ENCODE measurements around the gene ARHGAP10. TPM values are rescaled to one million over a fixed set of nuclear protein-coding genes. Genes with fewer than 3 reads are reported as not detected.

The ARHGAP10 gene
- total RNA-seq, 1 donor from 2014 or later = 30.5 TPM

GRCh38 chr4:147975325-147975724 is 243.4 kb downstream of the ARHGAP10 start:
- Mint-ChIP-seq H3K36me3 (peaks cover 48% of the 10 kb centered on the region), H3K27ac (no peak overlapping the region), H3K9me3 (peaks cover 28% of the 10 kb centered on the region), H3K27me3 (ENCODE audit: low read depth) (no peaks in the 10 kb centered on the region), H3K4me1 (peaks cover 16% of the 10 kb centered on the region), H3K4me3 (no peak overlapping the region)
- no peak for TF ChIP-seq CTCF (IDR thresholded peaks at IDR 0.05; ENCODE audit: unreplicated experiment)
- no peak for DNase-seq (ENCODE audit: low spot score in 2 of 2, unreplicated experiment in 2 of 2)

DNA sequence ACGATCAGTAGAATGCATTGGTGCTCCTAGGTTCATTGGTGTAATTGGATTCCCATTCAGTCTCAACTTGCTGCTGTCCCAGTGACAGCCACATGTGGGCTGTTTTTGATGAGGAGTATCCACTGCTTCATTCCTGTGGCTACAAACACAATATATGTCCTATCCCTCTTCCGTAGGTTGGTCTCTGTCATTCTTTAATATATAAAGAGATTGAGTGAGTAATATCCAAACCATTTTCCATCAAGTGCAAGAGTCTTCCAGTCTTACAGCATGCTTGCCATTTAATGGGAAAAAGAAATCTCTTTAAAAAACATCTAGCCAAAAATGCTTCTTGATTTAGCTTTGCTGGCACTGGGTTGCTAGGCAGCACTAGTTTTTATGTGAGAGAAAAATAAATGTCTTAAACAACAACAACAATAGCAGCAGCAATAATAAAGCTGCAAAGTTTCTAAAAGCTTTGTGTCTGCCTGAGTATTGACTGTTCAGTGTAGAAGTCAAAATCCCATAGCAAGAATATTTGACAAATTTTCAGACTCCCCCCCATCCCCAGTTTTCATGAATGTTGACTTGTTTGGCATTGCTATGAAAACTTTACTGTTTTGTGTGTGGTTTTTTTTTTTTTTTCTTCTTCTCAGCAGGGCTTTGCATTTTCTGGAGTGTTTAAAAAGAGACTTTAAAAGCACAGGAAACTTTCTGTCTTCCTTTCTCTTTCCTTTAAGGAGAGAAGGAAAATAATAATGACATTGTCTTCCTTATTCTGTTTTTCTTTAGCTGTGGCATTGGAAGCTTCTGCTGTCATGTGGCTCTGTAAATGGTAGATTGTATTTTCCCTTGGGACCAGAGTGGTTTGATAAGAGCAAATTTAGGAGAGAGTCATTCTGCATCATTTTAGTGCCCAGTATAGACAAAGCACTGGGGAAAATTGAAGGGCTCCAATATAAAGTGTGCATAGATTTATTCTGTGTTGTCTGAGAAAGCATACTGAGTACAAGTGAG is 244.3 kb downstream of the ARHGAP10 start:
- Mint-ChIP-seq H3K9me3 (peaks cover 28% of the 10 kb centered on the region), H3K27me3 (ENCODE audit: low read depth) (no peaks in the 10 kb centered on the region), H3K27ac (peak overlapping the region; percentile 31), H3K36me3 (peaks cover 49% of the 10 kb centered on the region), H3K4me3 (no peak overlapping the region), H3K4me1 (peaks cover 10% of the 10 kb centered on the region)
- no peak for DNase-seq (ENCODE audit: low spot score in 2 of 2, unreplicated experiment in 2 of 2)
- no peak for TF ChIP-seq CTCF (IDR thresholded peaks at IDR 0.05; ENCODE audit: unreplicated experiment)

DNA sequence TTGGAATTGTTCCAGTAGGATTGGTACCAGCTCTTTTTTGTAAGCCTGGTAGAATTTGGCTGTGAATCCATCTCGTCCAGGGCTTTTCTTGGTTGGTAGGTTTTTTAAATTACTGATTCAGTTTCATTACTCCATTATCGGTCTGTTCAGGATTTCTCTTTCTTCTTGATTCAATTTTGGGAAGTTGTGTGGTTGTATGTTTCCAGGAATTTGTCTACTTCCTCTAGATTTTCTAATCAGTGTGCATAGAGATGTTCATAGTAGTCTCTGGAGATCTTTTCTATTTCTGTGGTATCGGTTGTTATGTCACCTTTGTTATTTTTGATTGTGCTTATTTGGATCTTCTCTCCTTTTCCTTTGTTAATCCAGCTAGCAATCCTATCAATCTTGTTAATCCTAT is 248.7 kb downstream of the ARHGAP10 start:
- Mint-ChIP-seq H3K9me3 (peaks cover 22% of the 10 kb centered on the region), H3K27me3 (ENCODE audit: low read depth) (no peaks in the 10 kb centered on the region), H3K4me1 (no peaks in the 10 kb centered on the region), H3K4me3 (no peak overlapping the region), H3K36me3 (peaks cover 39% of the 10 kb centered on the region), H3K27ac (no peak overlapping the region)
- TF ChIP-seq CTCF (IDR thresholded peaks at IDR 0.05; ENCODE audit: unreplicated experiment) = no peak
- no peak for DNase-seq (ENCODE audit: low spot score in 2 of 2, unreplicated experiment in 2 of 2)

DNA sequence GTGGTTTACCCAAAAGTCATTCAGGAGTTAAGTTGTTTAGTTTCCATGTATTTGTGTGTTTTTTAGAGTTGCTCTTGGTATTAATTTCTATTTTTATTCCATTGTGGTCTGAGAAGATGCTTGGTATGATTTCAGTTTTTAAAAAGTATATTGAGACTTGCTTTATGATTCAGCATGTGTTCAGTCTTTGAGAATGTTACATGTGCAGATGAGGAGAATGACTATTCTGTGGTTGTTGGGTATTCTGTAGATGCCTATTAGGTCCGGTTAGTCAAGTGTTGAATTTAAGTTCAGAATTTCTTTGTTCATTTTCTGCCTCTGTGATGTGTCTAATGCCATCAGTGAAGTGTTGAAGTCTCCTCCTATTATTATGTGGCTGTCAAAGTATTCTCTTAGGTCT is 249.4 kb downstream of the ARHGAP10 start:
- Mint-ChIP-seq H3K9me3 (peaks cover 22% of the 10 kb centered on the region), H3K27ac (no peak overlapping the region), H3K27me3 (ENCODE audit: low read depth) (no peaks in the 10 kb centered on the region), H3K4me1 (no peaks in the 10 kb centered on the region), H3K36me3 (peaks cover 39% of the 10 kb centered on the region), H3K4me3 (no peak overlapping the region)
- no peak for DNase-seq (ENCODE audit: low spot score in 2 of 2, unreplicated experiment in 2 of 2)
- TF ChIP-seq CTCF (IDR thresholded peaks at IDR 0.05; ENCODE audit: unreplicated experiment) = no peak

DNA sequence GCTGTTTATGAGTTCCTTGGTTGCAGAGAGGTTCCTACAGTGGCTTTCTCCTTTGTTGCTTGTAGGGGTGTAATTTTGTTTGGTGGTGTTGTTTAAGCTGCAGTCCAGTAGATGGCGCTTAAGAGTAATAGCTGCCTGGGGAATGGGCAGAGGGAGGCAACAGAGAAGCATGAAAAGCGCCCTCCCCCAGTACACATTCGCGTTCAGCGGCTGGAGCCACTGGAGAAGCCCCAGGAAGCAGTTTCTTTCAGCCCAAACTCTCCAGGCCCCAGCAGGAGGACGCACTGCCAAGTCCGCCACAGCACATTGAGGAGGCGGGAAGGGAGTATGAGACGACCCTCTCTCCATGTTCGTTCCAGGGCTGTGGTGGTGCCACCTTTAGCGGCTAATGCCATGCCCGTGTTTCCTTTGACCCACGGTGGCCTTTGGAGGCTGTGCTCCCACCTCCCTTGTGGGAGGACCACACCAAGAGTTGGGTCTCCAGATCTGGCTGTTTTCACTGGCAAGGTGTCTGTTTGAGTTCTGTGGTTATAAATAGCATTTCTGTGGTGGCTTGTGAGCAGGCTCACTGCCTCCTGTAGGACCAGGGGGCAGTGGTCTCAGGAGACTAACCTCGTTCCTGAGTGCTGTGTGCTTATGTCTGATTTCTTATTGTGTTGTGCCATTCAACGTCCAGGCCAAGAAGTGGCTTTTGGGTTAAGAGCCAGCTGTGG is 252.3 kb downstream of the ARHGAP10 start:
- Mint-ChIP-seq H3K4me1 (no peaks in the 10 kb centered on the region), H3K4me3 (no peak overlapping the region), H3K36me3 (peaks cover 17% of the 10 kb centered on the region), H3K27me3 (ENCODE audit: low read depth) (no peaks in the 10 kb centered on the region), H3K9me3 (peaks cover 8% of the 10 kb centered on the region), H3K27ac (peak overlapping the region; percentile 37)
- peak; percentile 38 for TF ChIP-seq CTCF (IDR thresholded peaks at IDR 0.05; ENCODE audit: unreplicated experiment)
- DNase-seq (ENCODE audit: low spot score in 2 of 2, unreplicated experiment in 2 of 2) = no peak
